GM19193 (cell line): ENCODE measurements around the gene REN.

Source experiments
- POLR2A ChIP-seq: IDR thresholded peaks from 4 replicates; pipeline ENCODE4 v1.6.1; 2011; ENCODE audit not compliant: insufficient read depth, insufficient read length; ENCODE audit errors: extremely low read depth

REN gene

GRCh38 chr1:204172404-204173029 lies 6.4 kb upstream of the REN start:
- TF ChIP-seq POLR2A, result no peak

GRCh38 chr1:204171751-204172178 lies 5.6 kb upstream of the REN start:
- TF ChIP-seq POLR2A, result no peak

- no peak for TF ChIP-seq POLR2A
Measured at GRCh38 chr1:204170494-204171155, 4.5 kb upstream of the REN start.

- TF ChIP-seq POLR2A, result no peak
Measured at GRCh38 chr1:204169858-204170257, 3.7 kb upstream of the REN start.

- no peak for TF ChIP-seq POLR2A
Measured at GRCh38 chr1:204167730-204168129, 1.6 kb upstream of the REN start.

GRCh38 chr1:204162494-204163074 lies 3.6 kb downstream of the REN start:
- TF ChIP-seq POLR2A, result no peak

GRCh38 chr1:204161609-204162493 lies 4.3 kb downstream of the REN start:
- no peak for TF ChIP-seq POLR2A

- no peak for TF ChIP-seq POLR2A
Measured at GRCh38 chr1:204157962-204158361, 8.2 kb downstream of the REN start.

- TF ChIP-seq POLR2A, result no peak
Measured at GRCh38 chr1:204155881-204156280, 10.3 kb downstream of the REN start.

- TF ChIP-seq POLR2A, result no peak
Measured at GRCh38 chr1:204154568-204155255, 11.4 kb downstream of the REN start.

- no peak for TF ChIP-seq POLR2A
Measured at GRCh38 chr1:204153667-204154066, 12.5 kb downstream of the REN start.

GRCh38 chr1:204152310-204153044 lies 13.7 kb downstream of the REN start:
- no peak for TF ChIP-seq POLR2A

- no peak for TF ChIP-seq POLR2A
Measured at GRCh38 chr1:204151552-204152309, 14.4 kb downstream of the REN start, which contains the start of gene ETNK2. ETNK2 (minus strand) TSS chr1:204152044; CDS start chr1:204151852, 192 bp downstream.
